ENCODE results near the gene MAP4K4.

The MAP4K4 gene

DNA sequence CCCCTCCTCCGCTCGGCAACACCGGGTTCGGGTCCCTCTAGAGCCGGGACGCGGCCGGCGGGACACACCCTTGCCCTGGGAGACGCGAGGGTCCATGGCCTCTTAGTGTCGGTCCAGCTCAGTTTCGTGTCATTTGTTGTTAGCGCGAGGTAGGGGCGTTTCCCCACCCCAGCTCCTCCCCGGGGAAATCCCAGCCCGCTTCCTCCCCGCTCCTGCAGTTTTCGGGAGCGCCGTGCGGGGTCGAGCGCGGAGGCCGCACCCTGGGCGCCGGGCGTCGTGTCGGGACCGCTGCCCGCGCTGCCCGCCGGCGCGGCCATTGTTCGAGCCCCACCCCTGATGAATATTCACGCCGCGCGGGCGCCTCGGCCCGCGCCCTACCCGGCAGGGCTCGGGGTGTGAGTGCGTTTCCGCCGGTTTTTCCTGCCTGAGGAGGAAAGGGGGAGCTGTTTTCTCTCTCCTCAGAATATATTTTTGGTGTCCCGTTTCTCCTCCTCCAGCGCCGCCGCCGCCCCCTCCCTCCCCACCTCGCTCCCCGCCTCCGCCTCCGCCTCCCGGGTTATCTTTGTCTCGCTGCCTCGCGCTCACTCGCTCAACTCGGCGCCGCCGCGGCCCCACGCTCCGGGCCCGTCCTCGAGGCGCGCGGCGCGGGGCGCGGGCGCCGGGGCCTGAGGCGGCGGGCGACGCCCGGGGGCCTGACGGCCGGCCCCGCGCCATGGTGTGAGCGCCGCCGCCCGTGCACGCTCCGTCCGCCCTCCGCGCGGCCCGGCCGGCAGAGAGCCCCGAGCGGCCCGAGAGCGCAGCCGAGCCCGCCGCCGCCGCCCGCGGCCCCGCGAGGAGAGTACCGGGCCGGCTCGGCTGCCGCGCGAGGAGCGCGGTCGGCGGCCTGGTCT, at the start of gene MAP4K4:
MAP4K4 (plus strand) TSS at position 584 of the 890 bp plus-strand sequence. CDS start 374 bp downstream, outside the sequence.
- DNase-seq: peak; percentile 75

DNA sequence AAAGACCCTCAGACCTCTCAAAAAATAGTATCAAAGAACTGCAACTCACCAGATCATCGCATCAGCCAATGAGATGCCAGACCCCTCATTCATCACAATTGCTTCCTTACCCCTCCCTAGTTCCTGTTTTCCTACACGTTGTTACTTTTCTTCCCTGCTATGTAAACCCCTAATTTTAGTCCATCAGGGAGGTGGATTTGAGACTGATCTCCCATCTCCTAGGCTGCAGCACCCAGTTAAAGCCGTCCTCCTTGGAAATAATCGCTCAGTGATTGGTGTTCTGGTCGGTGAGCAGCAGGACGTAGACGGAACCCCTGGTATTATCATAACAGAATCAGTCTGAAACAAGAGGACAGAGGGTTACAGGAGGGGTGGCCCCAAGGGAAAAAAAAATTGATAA, 44.0 kb upstream of the MAP4K4 start:
- DNase-seq: no peak

DNA sequence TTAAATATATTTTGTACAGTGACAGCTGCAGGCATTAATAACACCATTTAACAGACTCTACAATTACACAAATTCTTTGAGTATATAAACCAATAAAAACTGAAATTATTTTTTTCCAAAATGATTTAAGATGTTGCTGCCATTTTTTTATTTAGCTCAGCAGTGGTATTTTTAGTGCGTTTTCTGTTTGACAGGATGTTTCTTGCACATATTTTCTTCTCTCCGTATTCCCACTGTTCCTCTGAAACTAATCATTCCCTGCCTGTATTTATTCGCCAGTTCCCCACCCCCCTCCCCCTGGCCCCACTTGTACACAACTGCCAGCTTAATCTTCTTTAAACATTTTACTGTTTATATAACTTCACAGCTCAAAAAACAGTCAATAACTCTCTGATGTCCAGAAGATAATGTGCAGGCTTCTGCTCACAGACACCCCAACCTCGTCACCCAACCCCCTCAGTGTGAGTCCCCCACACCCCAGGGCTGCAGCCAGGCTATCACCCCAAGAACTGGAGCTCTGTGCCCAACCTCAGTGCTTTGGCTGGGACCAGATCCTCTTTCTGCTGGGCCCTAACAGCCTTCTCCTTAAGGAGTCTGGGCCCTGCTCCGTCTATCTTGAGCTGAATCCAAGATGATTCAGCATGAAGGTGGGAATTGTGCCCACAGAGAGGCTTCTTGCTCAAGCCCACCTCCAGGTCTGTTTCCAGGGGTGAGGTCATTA, 41.6 kb upstream of the MAP4K4 start:
- no peak for DNase-seq

DNA sequence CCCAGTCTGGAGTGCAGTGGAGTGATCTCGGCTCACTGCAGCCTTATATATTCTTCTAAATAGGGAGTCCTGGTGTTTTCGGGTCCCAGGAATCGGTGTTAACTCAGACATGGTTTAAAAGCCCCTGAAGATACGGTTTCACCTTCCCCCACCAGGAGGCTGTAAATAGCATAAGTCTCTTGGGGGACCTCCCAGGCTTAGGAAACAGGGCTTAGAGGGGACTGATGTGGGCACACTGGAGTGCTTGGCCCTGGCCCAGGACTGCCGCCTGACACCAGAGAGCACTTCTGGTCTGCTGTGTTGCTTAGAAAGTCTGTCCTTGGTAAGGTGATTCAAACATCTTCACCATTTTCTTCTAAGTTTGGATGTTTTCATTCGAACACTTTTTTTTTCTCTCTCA, 39.7 kb upstream of the MAP4K4 start:
- no peak for DNase-seq

DNA sequence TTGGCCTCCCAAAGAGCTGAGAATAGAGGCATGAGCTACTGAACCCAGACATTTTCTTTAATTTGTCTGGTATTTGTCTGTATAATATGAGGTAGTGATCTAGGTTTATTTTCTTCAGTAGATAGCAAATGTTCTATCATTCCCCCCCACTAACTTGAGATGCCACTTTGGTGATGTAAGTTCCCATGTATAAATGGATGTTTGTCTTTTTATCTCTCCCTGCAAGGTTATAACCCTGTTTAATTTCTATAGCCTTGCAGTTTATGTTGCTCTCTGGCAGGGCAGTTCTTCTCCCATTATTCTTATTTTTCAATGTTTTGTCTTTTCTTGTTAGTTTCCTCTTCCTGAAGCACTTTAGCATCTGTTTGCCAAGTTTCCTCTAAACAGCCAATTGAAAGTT, 39.1 kb upstream of the MAP4K4 start:
- no peak for DNase-seq

DNA sequence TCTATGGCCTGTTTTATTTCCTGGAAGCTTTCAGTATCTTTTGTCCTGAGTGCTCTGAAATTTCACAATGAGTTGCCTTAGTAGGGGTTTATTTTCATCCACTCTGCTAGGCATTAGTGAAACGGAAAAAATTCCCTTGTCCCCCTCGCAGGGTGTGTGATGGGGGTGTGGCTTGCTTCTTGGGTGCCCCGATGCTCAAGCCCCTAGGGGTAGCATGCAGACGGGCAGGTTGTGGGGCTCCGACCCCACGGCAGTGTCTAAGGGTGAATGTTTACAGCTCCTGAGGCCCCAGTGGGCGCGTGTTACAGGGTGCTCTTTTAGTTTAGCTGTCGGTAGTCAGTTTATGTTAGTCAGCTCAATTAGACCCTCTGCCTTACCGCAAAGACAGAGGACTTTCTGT, 32.2 kb upstream of the MAP4K4 start:
- DNase-seq: no peak

DNA sequence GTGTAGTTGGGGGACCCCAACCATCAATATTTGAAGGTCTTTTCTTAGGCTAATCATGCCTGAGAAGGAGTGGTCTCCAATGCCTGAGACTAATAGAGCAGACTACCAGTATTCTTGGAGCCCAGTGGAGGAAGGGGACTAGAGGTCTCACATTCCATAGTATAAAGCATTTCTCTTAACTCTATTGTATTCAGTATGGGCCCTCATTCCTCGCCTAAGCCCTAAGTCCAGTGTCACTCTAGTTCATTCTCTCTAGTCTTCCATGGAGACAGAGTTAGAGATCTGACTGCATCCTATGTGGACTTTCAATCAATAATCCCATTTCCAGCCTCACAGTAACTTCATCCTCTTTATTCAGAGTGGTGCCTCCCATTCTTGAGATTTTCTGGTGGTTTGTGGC, 29.7 kb upstream of the MAP4K4 start:
- no peak for DNase-seq

DNA sequence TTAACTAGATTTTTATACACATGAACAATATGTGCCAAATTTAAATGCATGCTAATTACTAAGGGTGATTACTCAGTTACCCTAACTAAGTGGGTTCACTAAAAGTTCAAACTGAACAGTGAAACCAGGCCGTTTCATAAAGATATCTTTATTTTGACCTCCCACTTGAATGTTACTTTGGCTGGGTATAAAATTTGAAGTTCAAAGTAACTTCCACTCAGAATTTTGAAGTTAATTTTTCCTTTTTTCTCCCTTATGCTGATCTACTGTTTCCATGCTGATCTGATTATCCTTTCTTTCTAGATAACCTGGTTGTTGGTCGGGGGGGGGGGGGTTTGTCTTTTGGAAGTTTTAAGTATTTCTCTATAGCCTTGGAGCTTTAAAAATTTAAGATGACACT, 25.5 kb upstream of the MAP4K4 start:
- no peak for DNase-seq

DNA sequence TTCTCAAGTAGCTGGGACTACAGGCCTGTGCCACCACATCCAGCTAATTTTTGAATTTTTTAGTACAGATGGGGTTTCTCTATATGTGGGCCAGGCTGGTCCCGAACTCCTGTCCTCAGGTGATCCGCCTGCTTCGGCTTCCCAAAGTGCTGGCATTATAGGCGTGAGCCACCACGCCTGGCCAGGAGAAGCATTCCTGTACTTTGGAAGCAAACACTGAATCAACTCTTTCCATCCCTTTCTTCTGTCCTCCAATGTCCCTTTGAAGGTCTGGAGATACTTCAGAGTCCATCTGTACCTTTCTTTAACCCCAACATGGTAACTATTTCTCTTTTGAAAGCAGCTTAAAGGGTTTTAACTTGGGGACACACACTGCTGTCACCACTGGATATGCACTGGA, 23.6 kb upstream of the MAP4K4 start:
- DNase-seq: no peak

DNA sequence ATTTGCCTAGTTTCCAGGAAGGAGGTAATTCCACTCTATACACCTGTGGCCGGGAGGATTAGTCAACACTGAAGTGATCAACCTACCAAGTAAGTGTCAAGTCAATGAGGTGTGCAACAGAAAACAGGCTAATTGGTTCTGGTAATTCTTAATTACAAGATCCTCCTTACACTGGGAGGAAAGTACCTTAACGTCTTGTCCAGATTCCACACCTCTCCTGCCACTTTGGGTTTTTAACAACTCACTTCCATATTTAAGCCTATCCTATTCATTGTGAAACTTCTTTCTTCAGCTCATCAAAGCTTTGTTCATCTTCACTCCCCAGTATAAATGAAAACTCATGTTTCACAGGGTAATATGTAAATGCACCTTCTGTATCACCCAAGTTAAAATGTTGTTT, 22.0 kb upstream of the MAP4K4 start:
- DNase-seq: no peak

DNA sequence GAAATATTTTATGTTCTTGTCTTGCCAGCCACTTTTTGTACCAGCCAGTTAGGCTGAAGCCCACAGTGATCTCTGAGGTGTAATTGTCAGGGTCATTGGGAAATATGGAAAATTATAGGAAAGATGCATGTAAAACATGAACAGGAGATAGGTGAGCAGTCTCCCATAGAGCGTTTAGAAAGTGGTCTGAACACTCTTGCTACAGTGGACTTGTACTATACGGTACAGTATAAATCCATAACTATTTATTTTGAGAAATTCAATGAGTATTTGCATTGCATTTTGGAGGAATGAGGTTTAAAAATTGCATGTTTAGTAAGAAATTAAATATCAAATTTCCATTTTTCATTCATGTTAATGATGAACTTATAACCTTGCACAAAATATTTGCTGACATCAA, 20.8 kb upstream of the MAP4K4 start:
- DNase-seq: no peak

DNA sequence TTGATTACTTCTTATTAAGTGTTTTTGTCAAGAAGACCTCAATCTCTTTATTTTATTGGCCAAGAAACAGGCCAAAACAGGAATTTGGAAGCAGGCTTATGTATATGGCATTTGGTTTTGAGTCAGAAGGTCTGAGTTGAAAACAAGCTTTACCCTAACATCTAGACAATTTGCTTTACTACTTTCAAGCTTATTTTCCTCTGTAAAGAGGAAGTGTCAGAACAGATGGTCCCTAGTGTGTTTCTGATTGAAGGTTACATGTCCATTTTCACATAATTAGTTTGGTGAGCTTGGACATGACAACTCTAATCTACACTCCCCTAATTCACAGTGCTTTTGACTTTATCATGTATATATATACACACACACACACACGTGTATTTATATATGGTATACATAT, 19.8 kb upstream of the MAP4K4 start:
- no peak for DNase-seq

DNA sequence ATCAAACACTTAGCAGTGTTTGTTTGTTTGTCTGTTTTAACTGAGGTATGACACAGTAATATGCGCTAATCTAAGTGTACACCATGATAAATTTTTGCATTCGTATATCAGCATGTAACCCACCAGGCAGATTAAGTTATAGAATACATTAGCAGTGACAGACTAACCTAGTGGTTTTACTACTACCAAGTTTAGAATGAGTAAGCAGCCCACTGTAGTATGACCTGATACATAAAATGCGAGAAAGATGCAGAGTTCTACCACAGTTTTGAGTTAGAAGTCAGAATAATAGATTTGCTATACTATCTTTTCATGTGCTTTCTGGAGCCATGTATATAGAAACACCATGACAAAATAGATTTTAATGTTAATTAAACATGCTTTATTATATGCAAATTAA, 19.1 kb upstream of the MAP4K4 start:
- DNase-seq: no peak

DNA sequence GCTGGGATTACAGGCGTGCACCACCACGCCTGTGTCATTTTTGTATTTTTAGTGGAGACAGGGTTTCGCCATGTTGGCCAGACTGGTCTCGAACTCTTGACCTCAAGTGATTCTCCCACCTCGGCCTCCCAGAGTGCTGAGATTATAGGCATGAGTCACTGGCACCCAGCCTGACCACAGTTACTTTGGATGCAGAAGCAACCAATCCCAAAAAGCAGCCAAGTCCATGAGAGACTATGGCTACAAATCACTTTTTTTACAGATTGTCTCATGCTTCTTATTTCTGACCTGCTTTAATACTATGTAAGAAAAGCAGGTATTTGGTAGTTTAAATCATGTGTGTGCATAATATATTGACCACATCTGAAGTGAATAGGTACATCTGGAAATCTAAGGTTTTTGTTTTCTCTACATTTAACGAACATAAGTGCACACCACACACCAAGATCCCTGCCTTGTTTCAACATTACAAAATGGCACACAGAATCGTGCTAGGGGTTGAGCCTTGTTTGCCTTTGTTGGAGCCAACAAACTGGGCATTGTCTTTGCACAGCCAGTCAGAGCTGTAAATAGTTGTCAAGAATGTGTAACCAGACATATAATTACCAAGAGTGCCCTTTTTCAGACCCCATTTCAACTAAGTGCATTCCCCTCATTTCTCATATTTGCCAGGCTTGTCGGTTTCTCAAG, 18.3 kb upstream of the MAP4K4 start:
- DNase-seq: no peak

DNA sequence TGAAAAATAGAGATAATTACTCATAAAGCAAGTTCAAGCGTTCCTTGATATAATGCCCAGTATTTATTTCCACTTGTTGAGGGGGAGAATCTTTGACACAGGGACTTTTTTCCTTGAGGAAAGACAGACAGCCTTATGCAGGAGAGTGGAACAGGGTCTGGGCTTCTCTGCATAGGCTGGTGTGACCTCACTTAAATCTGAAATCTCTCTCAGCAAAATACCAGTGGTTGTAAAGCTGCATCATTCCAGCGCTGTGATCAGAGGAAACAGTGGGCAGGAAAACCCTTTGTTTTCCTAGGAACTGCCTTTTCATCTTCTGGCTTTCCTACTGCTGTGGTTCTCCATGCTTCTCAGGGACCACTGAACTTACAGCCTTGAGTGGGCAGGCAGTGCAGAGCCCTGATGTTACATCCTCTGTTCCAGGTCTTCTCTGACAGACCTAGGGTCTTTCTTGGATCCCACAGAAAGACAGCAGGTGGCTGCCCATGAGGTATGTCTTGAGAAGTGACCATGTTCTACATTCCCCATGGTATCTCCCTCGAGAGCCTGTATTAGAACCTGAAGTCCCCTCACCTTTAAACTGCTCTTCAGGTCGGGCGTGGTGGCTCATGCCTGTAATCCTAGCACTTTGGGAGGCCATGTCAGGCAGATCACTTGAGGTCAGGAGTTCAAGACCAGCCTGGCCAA, 17.6 kb upstream of the MAP4K4 start:
- DNase-seq: no peak

DNA sequence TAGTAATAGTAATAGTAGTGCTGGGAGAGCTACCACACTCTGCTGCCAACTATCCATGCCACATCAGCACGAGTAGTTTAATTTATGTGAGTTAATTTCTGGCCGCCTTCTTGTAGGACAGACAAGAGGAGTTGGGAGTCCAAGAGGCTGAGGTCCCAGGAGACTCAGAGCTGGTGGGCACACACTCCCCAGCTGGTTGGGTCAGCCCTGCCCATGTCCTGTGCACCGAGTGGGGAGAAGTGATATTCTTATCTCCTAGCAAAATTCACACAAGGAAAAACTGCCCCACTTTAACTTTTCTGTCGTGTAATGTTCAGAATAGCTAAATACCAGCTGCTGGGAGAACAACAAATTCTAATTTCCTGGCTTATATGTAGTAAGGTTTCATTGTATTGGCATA, 15.2 kb upstream of the MAP4K4 start:
- no peak for DNase-seq

DNA sequence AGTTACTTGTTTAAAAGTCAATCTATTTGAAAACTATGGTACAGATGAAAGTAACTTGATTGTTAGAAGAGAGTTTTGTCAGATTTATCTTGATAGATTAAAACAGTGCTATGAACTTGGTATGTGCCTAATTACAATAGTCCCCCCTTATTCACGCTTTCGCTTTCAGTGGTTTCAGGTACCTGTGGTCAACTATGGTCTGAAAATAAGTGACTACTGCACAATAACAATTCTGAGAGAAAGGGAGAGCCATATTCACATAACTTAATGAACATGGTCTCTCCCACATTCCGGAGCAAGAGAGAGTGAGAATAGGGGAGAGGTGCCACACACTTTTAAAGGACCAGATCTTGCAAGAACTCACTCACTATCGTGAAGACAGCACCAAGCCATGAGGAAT, 13.2 kb upstream of the MAP4K4 start:
- DNase-seq: no peak

DNA sequence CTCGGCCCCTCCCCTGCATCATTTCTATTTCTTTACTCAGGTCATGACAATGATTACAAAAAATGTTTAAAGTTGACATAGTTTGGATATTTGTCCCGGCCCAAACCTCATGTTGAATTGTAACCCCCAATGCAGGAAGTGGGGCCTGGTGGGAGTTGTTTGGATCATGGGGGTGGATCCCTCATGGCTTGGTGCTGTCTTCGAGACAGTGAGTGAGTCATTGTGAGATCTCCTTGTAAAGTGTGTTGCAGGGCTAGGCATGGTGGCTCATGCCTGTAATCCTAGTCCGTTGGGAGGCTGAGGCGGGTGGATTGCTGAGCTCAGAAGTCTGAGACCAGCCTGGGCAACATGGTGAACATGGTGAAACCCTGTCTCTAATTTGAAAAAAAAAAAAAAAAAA, 9.2 kb upstream of the MAP4K4 start:
- no peak for DNase-seq

DNA sequence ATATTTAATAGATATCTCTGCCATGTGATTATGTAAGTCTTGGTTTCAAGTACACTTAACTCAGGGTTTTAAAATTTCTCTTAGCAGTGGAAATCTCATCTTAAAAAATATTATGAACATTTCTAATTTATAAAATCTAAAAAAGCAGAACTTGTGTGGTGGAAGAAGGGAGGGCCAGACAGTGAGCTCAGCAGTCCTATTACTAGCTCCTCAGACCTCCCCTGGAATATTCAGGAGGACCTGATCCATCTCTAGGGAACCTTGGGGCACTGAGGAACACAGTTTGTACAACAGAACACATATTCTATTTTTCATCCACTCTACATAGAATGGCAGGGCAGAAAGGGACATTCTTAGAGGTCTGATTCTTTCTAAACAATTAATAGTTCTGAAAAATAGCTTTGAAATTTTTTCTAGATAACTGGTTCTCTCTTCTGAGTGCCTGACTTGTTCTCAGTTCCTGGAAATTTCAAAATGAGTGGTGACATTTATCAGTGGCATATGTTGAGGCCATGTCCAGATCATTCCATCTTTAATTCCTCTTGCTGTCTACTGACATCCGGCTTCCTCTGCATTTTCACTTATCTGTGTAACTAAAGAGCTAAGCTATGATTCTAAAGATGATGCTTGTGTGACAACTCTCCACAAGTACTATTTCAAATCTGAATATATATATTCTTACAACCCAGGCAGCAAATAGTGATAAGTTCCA, 8.2 kb upstream of the MAP4K4 start:
- DNase-seq: no peak

DNA sequence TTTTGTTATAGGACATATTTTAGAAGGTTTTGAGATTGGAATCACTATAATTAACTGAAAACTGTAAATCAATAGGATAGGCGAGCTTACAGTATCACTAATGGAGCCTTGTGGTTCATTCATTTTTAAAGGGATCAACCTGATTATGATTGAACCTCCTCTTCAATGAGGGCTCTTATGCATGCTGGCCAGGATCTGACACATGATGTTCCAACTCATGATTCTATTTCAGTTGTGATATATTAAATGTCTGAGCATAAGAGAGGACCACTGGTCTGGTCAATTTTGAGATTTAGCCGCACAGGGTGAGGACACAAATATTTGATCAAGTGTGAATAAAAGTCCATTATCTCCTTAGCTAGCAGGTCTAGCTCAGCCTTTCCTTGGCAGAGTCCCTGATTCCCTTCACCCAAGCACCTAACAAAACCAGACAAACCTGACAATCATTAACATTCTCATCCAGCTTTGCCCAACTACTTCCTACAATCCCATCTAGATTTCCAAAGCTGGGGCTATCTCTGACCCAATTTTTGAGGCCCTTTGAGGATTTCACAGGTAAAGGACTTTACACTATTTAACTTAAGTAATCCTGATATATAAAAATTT, 6.9 kb upstream of the MAP4K4 start:
- DNase-seq: no peak

DNA sequence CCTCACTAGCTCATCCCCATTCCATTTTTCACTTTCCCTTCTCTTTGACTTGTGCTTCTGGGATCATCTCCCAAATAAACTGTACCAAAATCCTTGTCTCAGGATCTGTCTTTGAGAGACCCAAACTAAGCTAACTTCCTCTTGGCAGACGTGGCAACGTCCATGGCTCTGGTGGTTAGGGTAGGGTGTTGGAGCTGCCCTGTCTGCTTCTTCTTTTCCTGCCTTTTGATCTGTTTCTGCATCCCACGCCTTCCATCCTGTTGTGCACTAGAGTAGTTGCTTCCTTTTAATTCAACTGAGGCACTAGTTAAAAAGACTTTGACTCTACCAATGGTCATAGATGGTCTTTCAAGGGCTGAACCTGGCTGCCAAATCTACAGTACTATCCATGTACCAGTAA, 5.5 kb upstream of the MAP4K4 start:
- no peak for DNase-seq

DNA sequence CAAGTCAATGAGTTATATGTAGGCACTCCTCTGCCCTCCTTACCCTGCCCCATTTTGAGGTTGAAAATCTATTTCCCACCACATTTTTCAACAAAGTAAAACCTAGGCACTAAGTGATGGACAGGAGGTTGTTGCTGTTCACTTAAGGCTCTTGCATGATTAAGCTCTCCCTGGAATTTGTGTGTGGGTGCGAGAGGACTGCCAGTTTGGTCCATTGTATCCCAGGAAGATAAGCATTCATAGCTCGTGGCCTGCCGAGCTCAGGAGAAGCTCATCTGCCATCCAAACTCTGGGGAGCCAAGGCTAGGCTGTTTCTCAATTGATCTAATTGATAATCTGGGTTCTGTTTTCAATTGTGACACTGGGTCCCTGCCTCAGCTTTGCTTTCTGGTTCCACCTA, 4.7 kb upstream of the MAP4K4 start:
- no peak for DNase-seq
